Right renal cortex interstitium (tissue), 3 donors: Measurements from ENCODE around the gene MRTFA. TPM values are rescaled to one million over a fixed set of nuclear protein-coding genes. Genes with fewer than 3 reads are reported as not detected.

Experiments used
- DNase-seq, 3 donors: peaks; one replicate each; pipeline ENCODE4 v3.0.0-alpha.2; 2013; ENCODE audit warnings: low read depth in 3 of 3, low spot score in 2 of 3
- polyA plus RNA-seq, 3 donors: library from polyadenylated mRNA; unstranded; fragments of 120-200 nt; gene quantifications; one replicate each; pipeline ENCODE4 v1.2.1, GENCODE V29; 2013; ENCODE audit not compliant: insufficient read length in 3 of 3

The MRTFA gene
- polyA plus RNA-seq, 3 donors: 17.2 to 21.4 (median 20.4) TPM

- DNase-seq: no peak
Measured at GRCh38 chr22:40477683-40478337, 158.7 kb downstream of the MRTFA start.

GRCh38 chr22:40476341-40476740, 160.2 kb downstream of the MRTFA start:
- DNase-seq: no peak

DNA sequence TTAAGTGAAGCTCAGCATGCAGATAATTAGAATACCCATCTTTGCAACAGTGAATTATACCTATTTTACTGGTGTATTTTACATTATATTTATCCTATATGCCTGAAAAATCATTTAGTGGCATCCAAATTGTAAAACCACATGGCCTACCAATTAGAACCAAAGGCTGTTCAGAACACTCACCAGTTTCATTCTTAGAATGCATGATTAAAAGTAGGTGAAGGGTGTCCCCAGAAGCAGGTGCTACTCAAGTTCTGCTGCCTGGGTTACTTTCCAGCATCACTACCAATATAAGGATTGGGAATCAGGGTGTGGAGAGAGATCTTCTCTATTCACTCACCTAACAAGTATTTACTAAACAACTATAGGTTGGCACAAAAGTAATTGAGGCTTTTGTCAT, 162.8 kb downstream of the MRTFA start:
- DNase-seq: no peak

- no peak for DNase-seq
Measured at GRCh38 chr22:40472579-40472978, 163.9 kb downstream of the MRTFA start.

DNA sequence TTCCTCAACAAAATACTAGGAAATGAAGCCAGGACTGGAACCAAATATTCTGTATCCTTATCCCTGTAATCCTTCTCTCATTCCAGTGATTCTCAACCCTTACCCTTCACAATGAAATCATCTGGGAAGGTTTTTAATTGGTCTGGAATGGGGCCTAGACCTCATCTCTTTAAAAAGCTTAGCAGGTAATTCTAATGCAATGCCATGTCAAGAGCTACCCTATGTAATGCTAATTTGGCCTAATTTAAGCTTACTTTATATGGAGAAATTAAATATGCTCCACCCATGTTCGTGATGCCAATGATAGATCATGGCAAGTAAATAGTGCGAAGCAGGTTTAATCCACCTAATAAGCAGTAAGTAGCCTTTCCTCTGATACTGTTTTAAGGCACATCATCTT, 164.5 kb downstream of the MRTFA start:
- no peak for DNase-seq

DNA sequence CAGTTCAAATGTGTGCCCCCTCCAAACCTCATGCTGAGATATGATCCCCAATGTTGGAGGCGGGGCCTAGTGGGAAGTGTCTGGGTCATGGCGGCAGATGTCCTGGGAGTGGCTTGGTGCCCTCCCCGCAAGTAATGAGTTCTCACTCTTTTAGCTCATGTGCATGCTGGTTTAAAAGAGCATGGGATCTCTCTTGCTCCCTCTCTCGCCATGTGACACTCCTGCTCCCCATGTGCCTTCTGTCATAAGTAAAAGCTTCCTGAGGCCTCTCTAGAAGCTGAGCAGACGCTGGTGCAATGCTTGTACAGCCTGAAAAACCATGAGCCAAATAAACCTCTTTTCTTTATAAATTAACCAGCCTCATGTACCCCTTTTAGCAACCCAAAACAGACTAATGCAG, 167.3 kb downstream of the MRTFA start:
- no peak for DNase-seq

- DNase-seq: no peak
Measured at GRCh38 chr22:40468616-40469015, 167.9 kb downstream of the MRTFA start.

DNA sequence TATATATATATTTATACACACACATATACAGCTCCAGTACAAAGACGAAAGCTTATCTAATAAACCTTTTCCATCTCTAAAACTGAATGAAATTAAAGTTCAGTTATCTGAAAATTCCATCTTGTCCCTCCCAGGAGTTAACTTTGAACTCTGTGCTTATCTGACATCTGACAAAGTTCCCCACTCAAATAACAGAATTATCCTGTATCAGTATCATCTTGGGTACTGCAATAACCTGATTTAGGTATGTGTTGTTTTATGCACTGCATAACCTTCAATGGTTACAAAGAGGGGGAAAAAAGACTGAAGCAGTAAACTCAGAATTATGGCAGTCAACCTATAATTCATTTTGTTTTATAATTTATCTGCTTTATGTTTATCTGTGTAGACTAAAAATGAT, 169.5 kb downstream of the MRTFA start:
- no peak for DNase-seq

DNA sequence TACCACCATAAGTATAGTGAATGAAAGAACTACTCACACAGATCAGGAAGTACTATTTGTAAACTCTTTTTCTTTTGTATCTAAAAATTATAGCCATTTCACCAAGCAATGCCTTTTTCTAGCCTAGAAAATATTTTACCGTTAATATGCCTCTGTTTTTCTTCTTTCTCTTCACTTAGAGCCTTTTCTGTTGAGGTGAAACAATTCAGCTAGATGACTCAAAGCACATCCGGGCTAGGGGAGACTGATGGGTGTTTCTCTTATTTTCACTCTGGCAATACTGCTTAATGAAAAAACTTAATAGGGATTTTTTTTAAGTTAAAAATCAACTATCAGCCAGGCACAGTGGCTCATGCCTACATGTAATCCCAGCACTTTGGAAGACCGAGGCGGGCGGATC, 172.8 kb downstream of the MRTFA start:
- DNase-seq: no peak

DNA sequence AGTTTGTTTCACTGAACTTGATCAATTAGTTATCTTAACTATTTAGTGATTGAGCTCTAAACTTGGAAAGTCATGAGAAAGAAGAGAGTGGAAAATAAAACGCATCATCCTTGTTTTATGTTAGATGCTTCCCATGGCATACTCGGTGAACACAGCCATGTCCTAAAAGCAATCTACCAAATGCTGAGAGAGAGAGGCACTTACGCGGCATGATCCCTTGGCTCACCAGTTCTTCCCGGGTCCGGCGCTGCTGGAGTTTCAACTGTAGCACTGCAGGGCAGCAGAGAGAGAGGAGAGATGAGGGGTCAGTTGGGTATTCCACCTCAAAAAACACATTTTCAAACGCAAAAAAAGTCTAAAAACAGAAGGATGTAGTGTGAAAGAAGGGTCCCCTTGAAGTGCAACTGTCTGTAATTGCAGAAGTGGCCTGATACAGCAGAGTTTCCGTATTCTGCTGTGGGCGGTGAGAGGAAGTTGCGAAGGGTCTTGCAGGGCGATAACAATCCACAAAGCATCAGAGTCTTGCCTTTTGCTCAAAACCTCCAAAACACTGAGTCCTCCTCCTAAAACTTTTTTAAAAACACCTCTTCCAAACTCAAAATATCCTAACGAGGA, 173.4 kb downstream of the MRTFA start:
- DNase-seq: no peak

DNA sequence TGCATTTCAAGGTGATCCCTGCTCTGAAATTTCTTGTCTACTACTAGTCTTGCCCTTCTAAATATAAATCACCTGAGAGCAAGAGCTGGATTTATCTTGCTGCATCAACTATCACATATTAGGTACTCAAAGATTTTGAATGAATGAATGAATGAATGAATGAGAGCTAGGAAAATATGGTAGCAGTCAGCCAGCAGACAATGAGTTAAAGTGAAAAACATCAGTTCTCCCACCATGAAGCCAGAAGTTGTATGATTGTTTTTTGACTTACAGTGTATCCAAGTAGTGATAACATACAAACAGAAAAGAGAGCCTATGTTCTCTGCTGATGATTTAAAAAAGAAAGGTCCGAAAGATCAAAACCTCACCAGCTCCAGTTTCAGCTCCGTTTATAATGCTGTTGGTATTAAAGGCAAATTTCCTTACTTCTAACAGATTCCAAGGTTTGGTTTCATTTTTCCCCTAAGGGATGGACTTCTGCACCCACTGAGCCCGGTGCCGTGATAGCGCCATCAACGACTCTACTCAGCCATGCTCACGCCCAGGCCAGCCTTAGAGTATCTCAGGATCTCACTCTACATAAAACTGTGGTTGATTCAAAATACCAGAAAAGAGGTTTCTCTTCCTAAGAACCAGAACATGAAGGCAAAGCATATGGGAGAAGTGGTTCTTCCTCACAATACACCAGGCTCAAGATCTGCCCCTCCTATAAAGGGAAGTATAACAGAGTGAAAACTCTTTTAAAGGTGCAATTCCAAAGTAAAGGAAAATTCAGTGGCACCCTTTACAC, 174.1 kb downstream of the MRTFA start:
- no peak for DNase-seq

DNA sequence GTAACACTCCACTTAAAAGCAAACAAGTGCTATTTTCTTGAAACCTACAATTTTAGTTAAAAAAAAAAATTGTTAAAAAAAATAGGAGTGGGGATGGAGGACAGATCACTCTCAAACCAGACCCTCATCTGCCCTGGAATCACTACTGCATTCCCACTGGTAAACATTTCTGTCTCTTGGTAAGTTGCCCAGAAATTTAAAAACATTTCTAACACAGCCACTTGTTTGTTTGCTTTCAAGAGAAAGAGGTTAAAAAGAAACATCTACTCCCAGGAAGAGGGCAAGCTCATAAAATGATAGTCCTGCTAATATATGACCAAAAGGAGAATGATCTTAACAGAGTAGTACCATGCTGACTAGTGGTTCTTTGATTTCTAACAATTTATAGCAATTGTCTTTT, 182.8 kb downstream of the MRTFA start:
- DNase-seq: no peak

DNA sequence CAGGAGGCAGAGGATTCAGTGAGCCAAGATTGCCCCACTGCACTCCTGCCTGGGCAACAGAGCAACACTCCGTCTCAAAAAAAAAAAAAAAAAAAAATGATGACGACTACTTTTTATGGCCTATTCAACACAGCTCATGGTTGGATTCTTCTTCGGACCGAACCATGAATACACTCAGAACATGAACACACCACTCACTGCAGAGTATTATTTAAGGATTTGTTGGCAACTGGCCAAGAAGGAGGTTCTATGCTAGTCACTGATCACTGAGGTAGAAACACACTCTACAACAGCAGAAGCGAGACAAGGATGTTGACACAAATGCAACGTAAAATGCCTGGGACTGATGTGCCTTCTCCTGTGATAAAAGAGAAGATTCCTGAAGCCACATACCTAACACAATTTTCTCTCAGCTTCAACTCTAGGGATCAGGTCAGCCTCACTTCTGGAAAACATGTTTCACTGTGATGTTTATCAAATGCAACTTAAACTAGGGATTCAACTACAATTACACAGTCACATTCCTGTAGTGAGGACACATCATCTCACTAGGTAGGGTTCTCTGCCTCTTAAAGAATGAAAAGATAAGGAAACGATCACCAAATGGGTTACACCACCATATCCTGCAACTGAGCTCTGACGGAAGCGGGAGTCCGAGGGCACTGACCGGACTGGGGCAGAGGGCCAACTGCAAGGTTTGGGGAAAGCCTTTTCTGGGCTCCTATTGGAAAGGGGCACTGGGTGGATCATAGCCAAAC, 183.6 kb downstream of the MRTFA start:
- DNase-seq: no peak

DNA sequence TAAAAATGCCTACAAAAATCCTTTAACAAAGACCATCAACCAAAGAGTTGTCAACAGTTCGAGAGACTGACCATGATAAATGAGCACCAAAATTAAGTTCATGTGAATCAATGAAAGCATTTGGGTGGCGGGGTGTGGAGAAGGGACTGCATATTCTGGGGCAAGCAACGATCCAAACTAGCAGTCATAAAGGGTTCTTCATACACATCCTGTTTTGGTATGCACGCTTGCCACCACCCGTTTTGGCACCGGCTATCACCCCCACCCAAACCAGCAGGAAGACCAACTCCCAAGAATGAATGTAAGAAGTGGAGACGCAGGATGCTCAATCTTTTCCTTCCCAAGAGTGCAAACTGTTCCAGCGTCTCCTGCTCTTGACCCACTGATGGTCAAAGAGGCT, 185.3 kb downstream of the MRTFA start:
- DNase-seq: no peak

DNA sequence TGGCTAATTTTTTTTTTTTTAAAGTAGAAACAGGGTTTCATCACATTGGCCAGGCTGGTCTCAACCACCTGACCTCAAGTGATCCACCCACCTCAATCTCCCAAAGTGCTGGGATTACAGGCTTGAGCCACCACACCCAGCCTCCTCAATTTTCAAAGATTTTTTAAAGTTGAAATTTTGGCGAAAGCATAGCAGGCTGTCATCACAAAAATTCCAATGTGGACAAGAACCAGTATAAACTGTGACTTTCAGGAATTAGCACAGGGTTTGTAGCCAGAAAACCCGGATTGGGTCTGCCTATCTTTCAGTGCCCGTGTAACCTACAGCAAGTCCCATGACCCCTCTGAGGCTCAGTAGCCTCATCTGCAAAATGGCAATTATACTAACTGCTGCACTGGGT, 185.9 kb downstream of the MRTFA start:
- DNase-seq: no peak

- DNase-seq: no peak
Measured at GRCh38 chr22:40449676-40450035, 186.9 kb downstream of the MRTFA start.

DNA sequence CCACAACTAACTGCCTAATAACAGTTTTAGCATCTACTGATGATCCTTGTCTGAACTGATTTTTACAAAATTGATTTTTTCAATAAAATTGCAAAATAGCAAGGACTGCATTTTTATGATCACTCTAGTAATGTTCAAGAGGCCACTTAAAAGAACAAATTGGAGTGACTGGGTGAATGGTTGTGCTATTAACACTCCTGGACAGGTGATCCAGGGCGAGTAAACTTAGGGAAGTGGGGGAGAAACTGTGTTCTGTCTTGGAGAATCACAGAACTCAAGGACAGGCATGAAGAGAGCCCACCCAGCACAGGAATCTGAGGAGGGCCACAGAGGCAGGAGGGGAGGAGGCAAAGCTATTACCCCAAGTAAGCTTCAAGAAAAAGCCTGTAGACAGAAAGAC, 190.3 kb downstream of the MRTFA start:
- DNase-seq: no peak

GRCh38 chr22:40444178-40444831, 192.2 kb downstream of the MRTFA start:
- DNase-seq: no peak

DNA sequence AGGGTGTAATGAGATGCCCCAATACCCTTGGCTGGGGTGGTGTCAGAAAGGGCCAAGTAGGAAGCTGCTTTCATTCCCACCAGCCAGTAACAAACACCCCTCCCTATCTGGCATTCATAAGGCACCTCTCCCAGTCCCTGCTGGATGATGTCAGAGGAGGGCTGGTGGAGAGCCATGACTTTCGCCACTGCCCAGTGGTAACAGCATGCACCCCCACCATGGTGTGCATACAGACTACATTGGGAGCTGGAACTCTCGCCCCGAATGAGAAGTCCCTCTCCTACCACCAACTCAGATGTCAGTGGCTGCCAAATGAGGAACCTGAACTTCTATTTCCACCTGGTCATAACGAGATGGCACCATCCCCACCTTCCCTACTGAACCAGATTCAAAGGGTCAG, 192.8 kb downstream of the MRTFA start:
- no peak for DNase-seq

DNA sequence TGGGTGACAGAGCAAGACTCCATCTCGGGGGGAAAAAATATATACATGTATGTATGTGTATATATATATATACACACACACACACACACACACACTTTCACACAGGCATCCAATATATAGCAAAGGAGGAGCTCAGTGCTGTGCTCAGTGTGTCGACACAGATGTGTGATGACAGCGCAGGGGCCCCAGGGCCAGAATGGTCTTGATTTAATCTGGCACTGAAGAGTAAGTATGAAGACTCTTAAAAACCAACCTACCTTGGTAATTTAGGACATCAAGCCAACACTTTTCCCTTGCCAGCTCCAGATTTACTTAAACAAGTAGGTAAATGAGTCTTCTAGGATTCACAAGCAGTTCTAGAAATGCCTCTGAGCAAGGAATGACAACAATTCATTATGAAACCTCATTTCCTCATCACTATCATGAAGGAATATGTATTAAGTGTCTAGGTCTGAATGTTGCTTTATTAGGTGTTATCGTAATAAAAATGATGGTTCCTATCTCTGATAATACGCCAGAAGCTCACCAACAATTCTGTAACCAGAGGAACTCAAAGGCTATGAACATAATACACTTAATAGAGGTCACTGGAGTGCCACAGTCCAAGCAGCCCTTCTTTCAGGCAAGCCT, 194.6 kb downstream of the MRTFA start:
- DNase-seq: no peak
